Measurements from ENCODE around the gene CD1B.
"Not testable (repeated sequence)": the region's sequence is repeated elsewhere in the genome, so short reads cannot be mapped to it uniquely, and the experiment has no call there.

The CD1B gene

GRCh38 chr1:158327481-158327880, 3.9 kb downstream of the CD1B start:
- DNase-seq = no peak

DNA sequence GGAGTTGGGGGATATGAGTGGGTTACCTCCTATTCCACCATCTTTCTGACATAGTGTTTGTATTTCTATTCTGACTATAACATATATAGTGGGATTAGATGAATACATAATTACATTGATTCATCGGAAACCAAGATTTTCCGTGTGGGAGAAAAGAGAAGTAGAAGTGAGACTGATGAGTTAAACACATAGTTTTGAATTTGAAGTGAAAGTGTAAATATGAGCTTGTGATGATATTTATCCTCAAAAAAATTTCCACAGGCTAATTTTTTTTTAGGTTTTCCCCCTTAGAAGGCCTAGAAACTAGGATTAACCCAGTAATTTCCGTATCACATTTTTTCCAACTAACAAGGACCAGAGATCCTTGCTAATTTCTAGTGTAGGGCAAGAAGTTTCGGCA, 6.9 kb downstream of the CD1B start:
- DNase-seq = no peak

DNA sequence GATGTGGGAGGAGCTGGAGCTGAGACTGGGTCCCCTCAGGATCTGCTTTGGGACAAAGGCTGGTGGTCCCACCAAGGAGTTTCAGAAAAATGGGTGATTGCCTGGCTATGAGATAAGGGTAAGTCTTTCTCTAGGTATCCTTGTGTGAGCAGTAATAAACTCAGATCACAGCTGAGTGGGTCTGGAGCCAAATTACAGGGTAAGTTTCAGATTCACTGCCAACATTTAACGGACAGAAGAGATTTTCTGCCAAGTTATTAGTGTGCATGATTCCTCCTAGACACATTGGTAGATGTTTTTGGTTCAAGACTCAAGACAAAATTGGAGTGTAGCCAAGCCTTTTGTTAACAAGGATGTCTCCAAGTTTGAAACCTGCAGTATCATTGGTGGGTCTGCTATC, 7.5 kb downstream of the CD1B start:
- DNase-seq = no peak

- no peak for DNase-seq
Observed at GRCh38 chr1:158311066-158311465, 20.3 kb downstream of the CD1B start.

DNA sequence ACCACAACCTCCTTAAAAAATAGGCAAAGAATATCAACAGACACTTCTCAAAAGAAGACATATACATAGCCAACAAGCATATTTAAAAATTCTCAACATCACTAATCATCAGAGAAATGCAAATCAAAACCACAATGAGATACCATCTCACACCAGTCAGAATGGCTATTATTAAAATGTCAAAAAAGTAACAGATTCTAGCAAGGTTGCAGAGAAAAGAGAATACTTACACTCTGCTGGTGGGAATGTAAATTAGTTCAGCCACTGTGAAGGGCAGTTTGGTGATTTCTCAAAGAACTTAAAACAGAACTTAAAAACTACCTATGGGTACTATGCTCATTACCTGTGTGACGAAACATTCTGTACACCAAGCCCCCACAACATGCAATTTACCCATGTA, 20.7 kb downstream of the CD1B start:
- no peak for DNase-seq

DNA sequence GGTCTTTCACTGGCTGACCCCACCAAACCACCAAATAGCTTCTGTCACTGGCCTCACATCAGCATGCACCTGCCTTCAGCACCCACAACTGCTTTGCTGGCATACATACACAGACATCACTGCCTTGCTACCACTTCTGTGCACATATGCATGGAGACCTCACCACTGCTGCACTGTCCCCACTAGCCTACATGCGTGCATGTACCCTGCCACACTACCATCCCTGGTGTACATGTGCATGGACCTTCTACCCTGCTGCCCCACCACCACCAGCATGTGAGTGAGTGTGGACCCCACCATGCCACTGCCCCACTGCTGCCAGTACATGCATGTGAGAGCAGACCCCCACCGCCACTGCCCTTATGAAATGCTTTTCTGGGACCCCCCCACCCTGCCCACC, 35.5 kb downstream of the CD1B start:
- DNase-seq = no peak

DNA sequence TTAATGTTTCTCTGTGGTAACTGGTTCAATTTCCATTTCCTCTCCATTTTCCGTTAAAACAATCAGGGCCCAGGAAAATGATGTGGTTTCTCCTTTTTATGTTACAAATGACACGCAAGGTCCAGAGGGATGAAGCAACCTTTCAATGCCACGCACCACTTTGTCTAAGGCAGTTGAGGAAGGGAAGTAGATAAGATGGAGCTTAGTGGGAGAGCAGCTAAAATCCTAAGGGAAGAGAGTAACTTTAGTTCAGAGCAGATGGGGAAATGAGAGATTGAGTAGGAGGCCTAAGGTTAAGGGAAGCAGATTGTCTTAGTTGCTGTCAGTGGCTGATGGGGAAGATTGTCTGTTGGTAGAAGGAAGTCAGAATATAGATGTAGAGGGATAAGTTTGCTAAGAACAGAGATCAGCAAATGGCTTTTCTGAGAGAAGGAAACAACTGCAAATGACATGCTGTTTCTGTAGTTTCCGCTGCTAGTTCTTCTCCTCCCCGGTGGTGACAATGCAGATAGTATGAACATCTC, 40.9 kb downstream of the CD1B start:
- no peak for DNase-seq

GRCh38 chr1:158289811-158290210, 41.5 kb downstream of the CD1B start, which contains the start of gene CD1C:
Gene CD1C (plus strand): TSS chr1:158289923. CDS start chr1:158290065, 142 bp downstream.
- no peak for DNase-seq

- DNase-seq = no peak
Observed at GRCh38 chr1:158286941-158287346, 44.4 kb downstream of the CD1B start.

- no peak for DNase-seq
Observed at GRCh38 chr1:158286487-158286886, 44.8 kb downstream of the CD1B start.

DNA sequence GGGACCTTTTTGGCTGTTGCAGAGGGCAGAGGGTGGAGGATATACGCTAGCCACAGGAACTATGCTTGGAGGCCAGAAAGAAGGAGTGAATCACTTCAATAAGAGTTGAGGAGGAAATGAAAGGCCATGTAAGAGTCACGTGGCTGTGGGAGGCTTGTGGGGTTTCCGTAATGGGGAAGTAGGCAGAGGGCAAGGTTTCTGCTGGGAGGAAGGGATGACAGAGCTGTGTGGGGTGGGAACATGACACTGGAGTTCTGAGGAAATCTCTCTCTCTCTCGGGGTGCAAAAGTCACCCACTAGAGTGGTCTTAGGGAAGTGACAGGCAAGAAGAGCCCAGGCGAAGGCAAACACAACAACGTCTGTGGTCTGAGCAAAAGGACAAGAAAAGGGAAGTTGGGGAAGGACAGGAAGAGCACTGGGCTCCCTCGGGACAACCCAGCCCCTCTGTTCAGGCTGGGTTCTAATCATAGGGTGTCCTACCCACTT, 45.5 kb downstream of the CD1B start:
- no peak for DNase-seq

GRCh38 chr1:158283965-158284364, 47.4 kb downstream of the CD1B start:
- no peak for DNase-seq

DNA sequence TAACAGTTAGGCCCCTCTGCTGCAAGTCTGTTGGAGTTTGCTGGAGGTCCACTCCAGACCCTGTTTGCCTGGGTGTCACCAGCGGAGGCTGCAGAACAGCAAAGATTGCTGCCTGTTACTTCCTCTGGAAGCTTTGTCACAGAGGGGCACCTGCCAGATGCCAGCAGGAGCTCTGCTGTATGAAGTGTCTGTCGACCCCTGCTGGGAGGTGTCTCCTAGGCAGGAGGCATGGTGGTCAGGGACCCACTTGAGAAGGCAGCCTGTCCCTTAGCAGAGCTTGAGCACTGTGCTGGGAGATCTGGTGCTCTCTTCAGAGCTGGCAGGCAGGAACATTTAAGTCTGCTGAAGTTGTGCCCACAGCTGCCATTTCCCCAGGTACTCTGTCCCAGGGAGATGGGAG, 48.9 kb downstream of the CD1B start:
- not testable (repeated sequence) for DNase-seq
